ENCODE data around the gene MAP4K1. TPM values are rescaled to one million over a fixed set of nuclear protein-coding genes. Genes with fewer than 3 reads are reported as not detected.

Gene MAP4K1
- total and polyA plus RNA-seq, 2 of the 13 experiments (the other 11 are each of a cell fraction or from before 2014, with no cell fraction given): 0.24 to 0.89 TPM

DNA sequence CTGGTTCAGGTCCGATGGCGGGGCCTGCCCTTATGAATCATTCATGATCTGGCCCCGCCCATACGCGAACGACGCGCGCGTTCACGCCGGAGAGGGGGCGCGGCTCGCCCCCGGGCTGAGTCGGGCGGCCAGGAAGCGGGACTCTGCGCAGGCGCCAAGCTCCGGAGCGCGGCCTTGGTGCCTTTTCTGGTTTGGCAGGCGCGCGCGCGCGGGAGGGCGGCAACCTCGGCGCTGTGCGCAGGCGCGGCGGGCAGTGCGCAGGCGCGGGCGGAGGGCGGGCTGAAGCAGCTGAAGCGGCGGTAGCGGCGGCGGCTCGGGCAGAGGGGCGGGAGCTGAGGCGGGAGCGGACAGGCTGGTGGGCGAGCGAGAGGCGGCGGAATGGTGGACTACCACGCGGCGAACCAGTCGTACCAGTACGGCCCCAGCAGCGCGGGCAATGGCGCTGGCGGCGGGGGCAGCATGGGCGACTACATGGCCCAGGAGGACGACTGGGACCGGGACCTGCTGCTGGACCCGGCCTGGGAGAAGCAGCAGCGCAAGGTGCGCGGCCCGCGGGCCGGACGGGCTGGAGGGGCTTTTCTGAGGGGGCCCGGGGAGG is 29.7 kb upstream of the MAP4K1 start, which contains the start of gene ACTN4 (continued):
- TF ChIP-seq, protein P1, sequence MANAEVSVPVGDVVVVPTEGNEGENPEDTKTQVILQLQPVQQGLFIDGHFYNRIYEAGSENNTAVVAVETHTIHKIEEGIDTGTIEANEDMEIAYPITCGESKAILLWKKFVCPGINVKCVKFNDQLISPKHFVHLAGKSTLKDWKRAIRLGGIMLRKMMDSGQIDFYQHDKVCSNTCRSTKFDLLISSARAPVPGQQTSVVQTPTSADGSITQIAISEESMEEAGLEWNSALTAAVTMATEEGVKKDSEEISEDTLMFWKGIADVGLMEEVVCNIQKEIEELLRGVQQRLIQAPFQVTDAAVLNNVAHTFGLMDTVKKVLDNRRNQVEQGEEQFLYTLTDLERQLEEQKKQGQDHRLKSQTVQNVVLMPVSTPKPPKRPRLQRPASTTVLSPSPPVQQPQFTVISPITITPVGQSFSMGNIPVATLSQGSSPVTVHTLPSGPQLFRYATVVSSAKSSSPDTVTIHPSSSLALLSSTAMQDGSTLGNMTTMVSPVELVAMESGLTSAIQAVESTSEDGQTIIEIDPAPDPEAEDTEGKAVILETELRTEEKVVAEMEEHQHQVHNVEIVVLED (CRISPR knock-in tag; IDR thresholded peaks at IDR 0.05; ENCODE audit: borderline replicate concordance): peak; percentile 85
- TF ChIP-seq ZNF644 (CRISPR knock-in tag; IDR thresholded peaks at IDR 0.05; ENCODE audit: low read depth): no peak
- peak; percentile 72 for TF ChIP-seq SPEN (CRISPR knock-in tag; IDR thresholded peaks at IDR 0.05; ENCODE audit: low read depth)
- no peak for TF ChIP-seq KDM3A (CRISPR knock-in tag; IDR thresholded peaks at IDR 0.05; ENCODE audit: low read depth)
- TF ChIP-seq, protein P2, sequence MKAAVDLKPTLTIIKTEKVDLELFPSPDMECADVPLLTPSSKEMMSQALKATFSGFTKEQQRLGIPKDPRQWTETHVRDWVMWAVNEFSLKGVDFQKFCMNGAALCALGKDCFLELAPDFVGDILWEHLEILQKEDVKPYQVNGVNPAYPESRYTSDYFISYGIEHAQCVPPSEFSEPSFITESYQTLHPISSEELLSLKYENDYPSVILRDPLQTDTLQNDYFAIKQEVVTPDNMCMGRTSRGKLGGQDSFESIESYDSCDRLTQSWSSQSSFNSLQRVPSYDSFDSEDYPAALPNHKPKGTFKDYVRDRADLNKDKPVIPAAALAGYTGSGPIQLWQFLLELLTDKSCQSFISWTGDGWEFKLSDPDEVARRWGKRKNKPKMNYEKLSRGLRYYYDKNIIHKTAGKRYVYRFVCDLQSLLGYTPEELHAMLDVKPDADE (CRISPR knock-in tag; IDR thresholded peaks at IDR 0.05): no peak
- peak; percentile 74 for TF ChIP-seq ZSCAN25 (CRISPR knock-in tag; IDR thresholded peaks at IDR 0.05)
- peak; percentile 47; the same call in 1 of the 2 replicates for TF ChIP-seq ZBTB20 (CRISPR knock-in tag; IDR thresholded peaks at IDR 0.05; ENCODE audit: borderline replicate concordance, low read depth)
- TF ChIP-seq, protein P3, sequence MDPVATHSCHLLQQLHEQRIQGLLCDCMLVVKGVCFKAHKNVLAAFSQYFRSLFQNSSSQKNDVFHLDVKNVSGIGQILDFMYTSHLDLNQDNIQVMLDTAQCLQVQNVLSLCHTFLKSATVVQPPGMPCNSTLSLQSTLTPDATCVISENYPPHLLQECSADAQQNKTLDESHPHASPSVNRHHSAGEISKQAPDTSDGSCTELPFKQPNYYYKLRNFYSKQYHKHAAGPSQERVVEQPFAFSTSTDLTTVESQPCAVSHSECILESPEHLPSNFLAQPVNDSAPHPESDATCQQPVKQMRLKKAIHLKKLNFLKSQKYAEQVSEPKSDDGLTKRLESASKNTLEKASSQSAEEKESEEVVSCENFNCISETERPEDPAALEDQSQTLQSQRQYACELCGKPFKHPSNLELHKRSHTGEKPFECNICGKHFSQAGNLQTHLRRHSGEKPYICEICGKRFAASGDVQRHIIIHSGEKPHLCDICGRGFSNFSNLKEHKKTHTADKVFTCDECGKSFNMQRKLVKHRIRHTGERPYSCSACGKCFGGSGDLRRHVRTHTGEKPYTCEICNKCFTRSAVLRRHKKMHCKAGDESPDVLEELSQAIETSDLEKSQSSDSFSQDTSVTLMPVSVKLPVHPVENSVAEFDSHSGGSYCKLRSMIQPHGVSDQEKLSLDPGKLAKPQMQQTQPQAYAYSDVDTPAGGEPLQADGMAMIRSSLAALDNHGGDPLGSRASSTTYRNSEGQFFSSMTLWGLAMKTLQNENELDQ (CRISPR knock-in tag; IDR thresholded peaks at IDR 0.05; ENCODE audit: borderline replicate concordance): no peak
- peak; percentile 70 for TF ChIP-seq AGO1 (IDR thresholded peaks at IDR 0.05; ENCODE audit: low read depth, low read length, poor library complexity, severe bottlenecking)
- TF ChIP-seq MAZ (IDR thresholded peaks at IDR 0.05; ENCODE audit: borderline replicate concordance, low read depth, low read length): peak; percentile 81
- TF ChIP-seq MAZ (CRISPR knock-in tag; IDR thresholded peaks at IDR 0.05; ENCODE audit: low read depth): peak; percentile 90
- TF ChIP-seq, protein P4, sequence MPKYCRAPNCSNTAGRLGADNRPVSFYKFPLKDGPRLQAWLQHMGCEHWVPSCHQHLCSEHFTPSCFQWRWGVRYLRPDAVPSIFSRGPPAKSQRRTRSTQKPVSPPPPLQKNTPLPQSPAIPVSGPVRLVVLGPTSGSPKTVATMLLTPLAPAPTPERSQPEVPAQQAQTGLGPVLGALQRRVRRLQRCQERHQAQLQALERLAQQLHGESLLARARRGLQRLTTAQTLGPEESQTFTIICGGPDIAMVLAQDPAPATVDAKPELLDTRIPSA (CRISPR knock-in tag; IDR thresholded peaks at IDR 0.05; ENCODE audit: borderline replicate concordance): 0 out of 2 replicates have a peak, but pooled peaks have one; percentile 48
- peak; percentile 63; the same call in 1 of the 2 replicates for TF ChIP-seq ERF (CRISPR knock-in tag; IDR thresholded peaks at IDR 0.05)
- TF ChIP-seq SNAPC2 (CRISPR knock-in tag; IDR thresholded peaks at IDR 0.05): no peak
- TF ChIP-seq, protein P5, sequence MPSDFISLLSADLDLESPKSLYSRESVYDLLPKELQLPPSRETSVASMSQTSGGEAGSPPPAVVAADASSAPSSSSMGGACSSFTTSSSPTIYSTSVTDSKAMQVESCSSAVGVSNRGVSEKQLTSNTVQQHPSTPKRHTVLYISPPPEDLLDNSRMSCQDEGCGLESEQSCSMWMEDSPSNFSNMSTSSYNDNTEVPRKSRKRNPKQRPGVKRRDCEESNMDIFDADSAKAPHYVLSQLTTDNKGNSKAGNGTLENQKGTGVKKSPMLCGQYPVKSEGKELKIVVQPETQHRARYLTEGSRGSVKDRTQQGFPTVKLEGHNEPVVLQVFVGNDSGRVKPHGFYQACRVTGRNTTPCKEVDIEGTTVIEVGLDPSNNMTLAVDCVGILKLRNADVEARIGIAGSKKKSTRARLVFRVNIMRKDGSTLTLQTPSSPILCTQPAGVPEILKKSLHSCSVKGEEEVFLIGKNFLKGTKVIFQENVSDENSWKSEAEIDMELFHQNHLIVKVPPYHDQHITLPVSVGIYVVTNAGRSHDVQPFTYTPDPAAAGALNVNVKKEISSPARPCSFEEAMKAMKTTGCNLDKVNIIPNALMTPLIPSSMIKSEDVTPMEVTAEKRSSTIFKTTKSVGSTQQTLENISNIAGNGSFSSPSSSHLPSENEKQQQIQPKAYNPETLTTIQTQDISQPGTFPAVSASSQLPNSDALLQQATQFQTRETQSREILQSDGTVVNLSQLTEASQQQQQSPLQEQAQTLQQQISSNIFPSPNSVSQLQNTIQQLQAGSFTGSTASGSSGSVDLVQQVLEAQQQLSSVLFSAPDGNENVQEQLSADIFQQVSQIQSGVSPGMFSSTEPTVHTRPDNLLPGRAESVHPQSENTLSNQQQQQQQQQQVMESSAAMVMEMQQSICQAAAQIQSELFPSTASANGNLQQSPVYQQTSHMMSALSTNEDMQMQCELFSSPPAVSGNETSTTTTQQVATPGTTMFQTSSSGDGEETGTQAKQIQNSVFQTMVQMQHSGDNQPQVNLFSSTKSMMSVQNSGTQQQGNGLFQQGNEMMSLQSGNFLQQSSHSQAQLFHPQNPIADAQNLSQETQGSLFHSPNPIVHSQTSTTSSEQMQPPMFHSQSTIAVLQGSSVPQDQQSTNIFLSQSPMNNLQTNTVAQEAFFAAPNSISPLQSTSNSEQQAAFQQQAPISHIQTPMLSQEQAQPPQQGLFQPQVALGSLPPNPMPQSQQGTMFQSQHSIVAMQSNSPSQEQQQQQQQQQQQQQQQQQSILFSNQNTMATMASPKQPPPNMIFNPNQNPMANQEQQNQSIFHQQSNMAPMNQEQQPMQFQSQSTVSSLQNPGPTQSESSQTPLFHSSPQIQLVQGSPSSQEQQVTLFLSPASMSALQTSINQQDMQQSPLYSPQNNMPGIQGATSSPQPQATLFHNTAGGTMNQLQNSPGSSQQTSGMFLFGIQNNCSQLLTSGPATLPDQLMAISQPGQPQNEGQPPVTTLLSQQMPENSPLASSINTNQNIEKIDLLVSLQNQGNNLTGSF (CRISPR knock-in tag; IDR thresholded peaks at IDR 0.05): no peak

Data from HepG2 (cell line).